HepG2 (cell line): ENCODE measurements around the gene ELAPOR1. TPM values are rescaled to one million over a fixed set of nuclear protein-coding genes. Genes with fewer than 3 reads are reported as not detected.

Experiments
- ESRRA ChIP-seq: sonication (generic); formaldehyde crosslinking; IDR thresholded peaks from 2 replicates; pipeline ENCODE4 v1.5.1; 2020; ENCODE audit warnings: mild to moderate bottlenecking, low read depth, missing genetic modification reagents
- FIP1L1 ChIP-seq: fragments of 200-400 bp; formaldehyde crosslinking; IDR thresholded peaks from 2 replicates; pipeline ENCODE4 v1.6.1; 2018; ENCODE audit warnings: low read depth, mild to moderate bottlenecking, low read length, moderate library complexity, borderline replicate concordance; ENCODE audit not compliant: insufficient read depth
- HNRNPUL1 ChIP-seq: fragments of 200-400 bp; formaldehyde crosslinking; IDR thresholded peaks from 2 replicates; pipeline ENCODE4 v1.6.1; 2017; ENCODE audit warnings: low read depth, mild to moderate bottlenecking, low read length, moderate library complexity
- KAT7 ChIP-seq: IDR thresholded peaks from 2 replicates; pipeline ENCODE4 v1.6.1; 2018; ENCODE audit warnings: borderline replicate concordance, missing compliant biosample characterization
- NR3C1 ChIP-seq: sonication (generic); formaldehyde crosslinking; IDR thresholded peaks from 2 replicates; pipeline ENCODE4 v1.4.0; 2020; ENCODE audit warnings: missing genetic modification reagents
- TBP ChIP-seq: sonication (generic); formaldehyde crosslinking; IDR thresholded peaks from 2 replicates; pipeline ENCODE4 v1.5.0; 2020; ENCODE audit warnings: missing genetic modification reagents
- TBX3 ChIP-seq: fragments of 450-650 bp; IDR thresholded peaks from 2 replicates; pipeline ENCODE4 v1.6.1; 2017; ENCODE audit warnings: antibody characterized with exemption, mild to moderate bottlenecking, inconsistent platforms, borderline replicate concordance
- ZFP36 ChIP-seq: fragments of 150-350 bp; IDR thresholded peaks from 2 replicates; pipeline ENCODE4 v1.6.1; 2018; ENCODE audit warnings: borderline replicate concordance, low read length, low read depth; ENCODE audit not compliant: partially characterized antibody
- polyA plus RNA-seq, 8 experiments: library from polyadenylated mRNA; depleted of rRNA in 3 of 8; stranded (reverse) in 7 of 8; unstranded in 1 of 8; fragments of >200 nt; fragmentation: Illumina TruSeq in 4 of 8; extraction: Trizol in 4 of 8; gene quantifications; 2 replicates each; pipeline versions ENCODE4 v1.2.1 to v1.2.3, GENCODE V29; 2011 to 2016; ENCODE audit warnings: low read depth in 4 of 8, missing spikeins in 1 of 8, mixed read lengths in 1 of 8; ENCODE audit not compliant: insufficient read depth in 1 of 8
- total RNA-seq, 5 experiments: library from RNA; depleted of rRNA; stranded (reverse); fragments of >200 nt; fragmentation: Illumina TruSeq; extraction: Trizol; gene quantifications; 2 replicates each; pipeline ENCODE4 v1.2.3, GENCODE V29; 2016; ENCODE audit warnings: low read depth in 1 of 5
- TF ChIP-seq, protein P1 (sequence below): sonication (generic); formaldehyde crosslinking; IDR thresholded peaks from 2 replicates; pipeline ENCODE4 v1.5.1; 2020; ENCODE audit warnings: missing genetic modification reagents, mild to moderate bottlenecking, borderline replicate concordance
- TF ChIP-seq, protein P2 (sequence below): sonication (generic); formaldehyde crosslinking; conservative IDR thresholded peaks from 2 replicates; pipeline ENCODE4 v1.4.0; 2020; ENCODE audit warnings: missing genetic modification reagents
- TF ChIP-seq, protein P3 (sequence below): IDR thresholded peaks from 2 replicates; pipeline ENCODE4 v1.6.1; 2012; ENCODE audit warnings: low read length, improper control_type of control experiment
- TF ChIP-seq, protein P4 (sequence below), 2 experiments: sonication (generic) in 1 of 2; formaldehyde crosslinking in 1 of 2; IDR thresholded peaks; 2 replicates each; pipeline versions ENCODE4 v1.6.1 to v1.9.0; 2014 to 2022; ENCODE audit warnings: antibody characterized with exemption in 1 of 2, borderline replicate concordance in 1 of 2, inconsistent platforms in 1 of 2, low read depth in 1 of 2, missing genetic modification reagents in 1 of 2
- TF ChIP-seq, protein P5 (sequence below): sonication (generic); formaldehyde crosslinking; IDR thresholded peaks from 2 replicates; pipeline ENCODE4 v1.5.0; 2020; ENCODE audit warnings: mild to moderate bottlenecking, missing genetic modification reagents, borderline replicate concordance

ELAPOR1 gene
- total and polyA plus RNA-seq, 2 of the 13 experiments (the other 11 are each of a cell fraction or from before 2014, with no cell fraction given), result 0.13 to 0.20 TPM

DNA sequence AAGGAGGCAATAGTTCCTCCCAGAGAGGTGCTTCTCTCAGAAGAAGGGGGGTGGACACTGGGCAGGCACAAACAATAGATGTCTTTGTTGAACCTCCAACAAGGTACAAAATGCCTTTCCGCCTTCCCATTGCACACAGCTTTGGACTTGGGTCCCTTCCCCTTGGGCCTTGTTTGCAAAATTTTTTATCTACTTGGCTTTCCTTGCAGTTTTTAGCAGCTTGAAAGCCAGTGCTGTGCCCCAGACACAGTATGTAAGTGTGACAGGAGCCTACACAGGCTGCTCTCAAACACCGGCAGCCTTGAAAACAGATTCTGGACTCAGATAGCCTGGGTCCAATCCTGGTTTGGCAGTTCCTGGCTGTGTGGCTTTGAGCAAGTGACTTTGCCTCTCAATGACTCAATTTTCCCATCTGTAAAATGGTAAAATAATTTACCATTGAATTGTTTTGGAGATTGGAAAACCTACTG, 43.0 kb downstream of the ELAPOR1 start (continued):
- TF ChIP-seq, protein P1, sequence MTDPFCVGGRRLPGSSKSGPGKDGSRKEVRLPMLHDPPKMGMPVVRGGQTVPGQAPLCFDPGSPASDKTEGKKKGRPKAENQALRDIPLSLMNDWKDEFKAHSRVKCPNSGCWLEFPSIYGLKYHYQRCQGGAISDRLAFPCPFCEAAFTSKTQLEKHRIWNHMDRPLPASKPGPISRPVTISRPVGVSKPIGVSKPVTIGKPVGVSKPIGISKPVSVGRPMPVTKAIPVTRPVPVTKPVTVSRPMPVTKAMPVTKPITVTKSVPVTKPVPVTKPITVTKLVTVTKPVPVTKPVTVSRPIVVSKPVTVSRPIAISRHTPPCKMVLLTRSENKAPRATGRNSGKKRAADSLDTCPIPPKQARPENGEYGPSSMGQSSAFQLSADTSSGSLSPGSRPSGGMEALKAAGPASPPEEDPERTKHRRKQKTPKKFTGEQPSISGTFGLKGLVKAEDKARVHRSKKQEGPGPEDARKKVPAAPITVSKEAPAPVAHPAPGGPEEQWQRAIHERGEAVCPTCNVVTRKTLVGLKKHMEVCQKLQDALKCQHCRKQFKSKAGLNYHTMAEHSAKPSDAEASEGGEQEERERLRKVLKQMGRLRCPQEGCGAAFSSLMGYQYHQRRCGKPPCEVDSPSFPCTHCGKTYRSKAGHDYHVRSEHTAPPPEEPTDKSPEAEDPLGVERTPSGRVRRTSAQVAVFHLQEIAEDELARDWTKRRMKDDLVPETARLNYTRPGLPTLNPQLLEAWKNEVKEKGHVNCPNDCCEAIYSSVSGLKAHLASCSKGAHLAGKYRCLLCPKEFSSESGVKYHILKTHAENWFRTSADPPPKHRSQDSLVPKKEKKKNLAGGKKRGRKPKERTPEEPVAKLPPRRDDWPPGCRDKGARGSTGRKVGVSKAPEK (CRISPR knock-in tag), result no peak
- TF ChIP-seq FIP1L1 (no peak), KAT7 (CRISPR knock-in tag) (no peak), NR3C1 (CRISPR knock-in tag) (no peak), HNRNPUL1 (no peak), ESRRA (CRISPR knock-in tag) (no peak), ZFP36 (no peak), TBX3 (no peak), TBP (no peak)
- TF ChIP-seq, protein P2, sequence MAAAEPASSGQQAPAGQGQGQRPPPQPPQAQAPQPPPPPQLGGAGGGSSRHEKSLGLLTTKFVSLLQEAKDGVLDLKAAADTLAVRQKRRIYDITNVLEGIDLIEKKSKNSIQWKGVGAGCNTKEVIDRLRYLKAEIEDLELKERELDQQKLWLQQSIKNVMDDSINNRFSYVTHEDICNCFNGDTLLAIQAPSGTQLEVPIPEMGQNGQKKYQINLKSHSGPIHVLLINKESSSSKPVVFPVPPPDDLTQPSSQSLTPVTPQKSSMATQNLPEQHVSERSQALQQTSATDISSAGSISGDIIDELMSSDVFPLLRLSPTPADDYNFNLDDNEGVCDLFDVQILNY (CRISPR knock-in tag), result no peak
- TF ChIP-seq, protein P3, sequence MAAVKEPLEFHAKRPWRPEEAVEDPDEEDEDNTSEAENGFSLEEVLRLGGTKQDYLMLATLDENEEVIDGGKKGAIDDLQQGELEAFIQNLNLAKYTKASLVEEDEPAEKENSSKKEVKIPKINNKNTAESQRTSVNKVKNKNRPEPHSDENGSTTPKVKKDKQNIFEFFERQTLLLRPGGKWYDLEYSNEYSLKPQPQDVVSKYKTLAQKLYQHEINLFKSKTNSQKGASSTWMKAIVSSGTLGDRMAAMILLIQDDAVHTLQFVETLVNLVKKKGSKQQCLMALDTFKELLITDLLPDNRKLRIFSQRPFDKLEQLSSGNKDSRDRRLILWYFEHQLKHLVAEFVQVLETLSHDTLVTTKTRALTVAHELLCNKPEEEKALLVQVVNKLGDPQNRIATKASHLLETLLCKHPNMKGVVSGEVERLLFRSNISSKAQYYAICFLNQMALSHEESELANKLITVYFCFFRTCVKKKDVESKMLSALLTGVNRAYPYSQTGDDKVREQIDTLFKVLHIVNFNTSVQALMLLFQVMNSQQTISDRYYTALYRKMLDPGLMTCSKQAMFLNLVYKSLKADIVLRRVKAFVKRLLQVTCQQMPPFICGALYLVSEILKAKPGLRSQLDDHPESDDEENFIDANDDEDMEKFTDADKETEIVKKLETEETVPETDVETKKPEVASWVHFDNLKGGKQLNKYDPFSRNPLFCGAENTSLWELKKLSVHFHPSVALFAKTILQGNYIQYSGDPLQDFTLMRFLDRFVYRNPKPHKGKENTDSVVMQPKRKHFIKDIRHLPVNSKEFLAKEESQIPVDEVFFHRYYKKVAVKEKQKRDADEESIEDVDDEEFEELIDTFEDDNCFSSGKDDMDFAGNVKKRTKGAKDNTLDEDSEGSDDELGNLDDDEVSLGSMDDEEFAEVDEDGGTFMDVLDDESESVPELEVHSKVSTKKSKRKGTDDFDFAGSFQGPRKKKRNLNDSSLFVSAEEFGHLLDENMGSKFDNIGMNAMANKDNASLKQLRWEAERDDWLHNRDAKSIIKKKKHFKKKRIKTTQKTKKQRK, result no peak
- TF ChIP-seq, protein P4, sequence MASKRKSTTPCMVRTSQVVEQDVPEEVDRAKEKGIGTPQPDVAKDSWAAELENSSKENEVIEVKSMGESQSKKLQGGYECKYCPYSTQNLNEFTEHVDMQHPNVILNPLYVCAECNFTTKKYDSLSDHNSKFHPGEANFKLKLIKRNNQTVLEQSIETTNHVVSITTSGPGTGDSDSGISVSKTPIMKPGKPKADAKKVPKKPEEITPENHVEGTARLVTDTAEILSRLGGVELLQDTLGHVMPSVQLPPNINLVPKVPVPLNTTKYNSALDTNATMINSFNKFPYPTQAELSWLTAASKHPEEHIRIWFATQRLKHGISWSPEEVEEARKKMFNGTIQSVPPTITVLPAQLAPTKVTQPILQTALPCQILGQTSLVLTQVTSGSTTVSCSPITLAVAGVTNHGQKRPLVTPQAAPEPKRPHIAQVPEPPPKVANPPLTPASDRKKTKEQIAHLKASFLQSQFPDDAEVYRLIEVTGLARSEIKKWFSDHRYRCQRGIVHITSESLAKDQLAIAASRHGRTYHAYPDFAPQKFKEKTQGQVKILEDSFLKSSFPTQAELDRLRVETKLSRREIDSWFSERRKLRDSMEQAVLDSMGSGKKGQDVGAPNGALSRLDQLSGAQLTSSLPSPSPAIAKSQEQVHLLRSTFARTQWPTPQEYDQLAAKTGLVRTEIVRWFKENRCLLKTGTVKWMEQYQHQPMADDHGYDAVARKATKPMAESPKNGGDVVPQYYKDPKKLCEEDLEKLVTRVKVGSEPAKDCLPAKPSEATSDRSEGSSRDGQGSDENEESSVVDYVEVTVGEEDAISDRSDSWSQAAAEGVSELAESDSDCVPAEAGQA (IDR thresholded peaks at IDR 0.05; ENCODE audit: low read depth), result no peak
- TF ChIP-seq, protein P4 (CRISPR knock-in tag; IDR thresholded peaks at IDR 0.05; ENCODE audit: borderline replicate concordance), result no peak
- TF ChIP-seq, protein P5, sequence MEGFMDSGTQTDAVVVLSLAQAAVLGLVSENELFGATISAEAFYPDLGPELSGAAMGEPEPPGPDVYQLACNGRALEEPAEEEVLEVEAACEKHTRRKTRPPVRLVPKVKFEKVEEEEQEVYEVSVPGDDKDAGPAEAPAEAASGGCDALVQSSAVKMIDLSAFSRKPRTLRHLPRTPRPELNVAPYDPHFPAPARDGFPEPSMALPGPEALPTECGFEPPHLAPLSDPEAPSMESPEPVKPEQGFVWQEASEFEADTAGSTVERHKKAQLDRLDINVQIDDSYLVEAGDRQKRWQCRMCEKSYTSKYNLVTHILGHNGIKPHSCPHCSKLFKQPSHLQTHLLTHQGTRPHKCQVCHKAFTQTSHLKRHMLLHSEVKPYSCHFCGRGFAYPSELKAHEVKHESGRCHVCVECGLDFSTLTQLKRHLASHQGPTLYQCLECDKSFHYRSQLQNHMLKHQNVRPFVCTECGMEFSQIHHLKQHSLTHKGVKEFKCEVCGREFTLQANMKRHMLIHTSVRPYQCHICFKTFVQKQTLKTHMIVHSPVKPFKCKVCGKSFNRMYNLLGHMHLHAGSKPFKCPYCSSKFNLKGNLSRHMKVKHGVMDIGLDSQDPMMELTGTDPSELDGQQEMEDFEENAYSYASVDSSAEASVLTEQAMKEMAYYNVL, result peak; percentile 77; the same call in 1 of the 2 replicates
